ENCODE data around the gene PIEZO1. TPM values are rescaled to one million over a fixed set of nuclear protein-coding genes. Genes with fewer than 3 reads are reported as not detected.

Gene PIEZO1
- total and polyA plus RNA-seq, 10 of the 15 experiments (the other 5 are each of a cell fraction or from before 2014, with no cell fraction given), result 1.3 to 169 (median 33.4) TPM

DNA sequence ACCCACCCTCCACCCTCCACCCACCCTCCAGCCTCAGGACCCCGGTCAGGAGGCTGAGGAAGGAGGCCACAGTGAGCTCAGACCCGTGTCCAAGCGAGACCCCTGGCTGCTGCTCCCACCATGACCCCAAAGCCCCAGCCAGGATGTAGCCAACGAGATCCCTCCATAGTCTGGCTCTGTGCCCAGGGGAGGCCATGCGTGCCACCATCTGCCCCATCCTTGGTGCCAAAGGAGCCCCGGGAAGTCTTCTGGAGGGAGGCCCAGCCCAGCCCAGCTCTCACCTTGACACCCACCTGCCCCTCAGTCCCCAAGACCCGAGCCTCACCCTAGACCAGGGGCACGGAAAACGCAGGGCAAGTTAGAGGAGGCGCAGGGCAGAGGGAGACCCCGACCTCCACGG, 34.2 kb downstream of the PIEZO1 start:
- no peaks in the 10 kb centered on the region for H3K9me3 ChIP-seq (replicated peaks; ENCODE audit: control insufficient read depth, insufficient read depth, low read length)
- in situ Hi-C loops (cut with MboI) (no loop called here), intact Hi-C loops (cut with micrococcal nuclease; ENCODE audit: unreplicated experiment) (no loop called here)
- no peak overlapping the region for H3K4me2 ChIP-seq (ENCODE audit: control insufficient read depth, insufficient read depth)
- CTCF ChIA-PET, result no interaction called here
- H3K36me3 ChIP-seq (ENCODE audit: control insufficient read depth in 2 of 2, insufficient read depth in 2 of 2, low read length in 1 of 2), result peaks cover 0 to 12% of the 10 kb centered on the region in 2 experiments; a peak in 2 of 4 replicates
- peaks cover 3% of the 10 kb centered on the region for H3K4me1 ChIP-seq (ENCODE audit: control insufficient read depth, insufficient read depth, low read length)
- ATAC-seq, result no peak
- 94% methylated on average over 12 of the region's 12 CpGs for WGBS (ENCODE audit: insufficient coverage, insufficient replicate concordance, low lambda C conversion rate, missing lambda C conversion rate)
- H2AFZ ChIP-seq (ENCODE audit: control insufficient read depth, low read depth, low read length), result no peak overlapping the region
- SMC1A ChIA-PET (ENCODE audit: uncharacterized antibody, unreplicated experiment), result no interaction called here
- FAIRE-seq, result no peak
- no peak for TF ChIP-seq ZNF24 (IDR thresholded peaks at IDR 0.05)
- no peak for TF ChIP-seq TBL1XR1 (IDR thresholded peaks at IDR 0.05; ENCODE audit: low read depth, low read length)
- TF ChIP-seq ZZZ3 (IDR thresholded peaks at IDR 0.05; ENCODE audit: control insufficient read depth, insufficient read length, low read depth), result no peak
- TF ChIP-seq GATAD2B (conservative IDR thresholded peaks at IDR 0.05; ENCODE audit: low read depth), result no peak
- TF ChIP-seq KLF5 (IDR thresholded peaks at IDR 0.05; ENCODE audit: partially characterized antibody), result no peak
- no peak for TF ChIP-seq POLR2A (IDR thresholded peaks at IDR 0.05; ENCODE audit: low read depth, low read length)
- TF ChIP-seq CHD2 (IDR thresholded peaks at IDR 0.05; ENCODE audit: borderline replicate concordance, low read depth, low read length), result no peak
- TF ChIP-seq, protein P1, sequence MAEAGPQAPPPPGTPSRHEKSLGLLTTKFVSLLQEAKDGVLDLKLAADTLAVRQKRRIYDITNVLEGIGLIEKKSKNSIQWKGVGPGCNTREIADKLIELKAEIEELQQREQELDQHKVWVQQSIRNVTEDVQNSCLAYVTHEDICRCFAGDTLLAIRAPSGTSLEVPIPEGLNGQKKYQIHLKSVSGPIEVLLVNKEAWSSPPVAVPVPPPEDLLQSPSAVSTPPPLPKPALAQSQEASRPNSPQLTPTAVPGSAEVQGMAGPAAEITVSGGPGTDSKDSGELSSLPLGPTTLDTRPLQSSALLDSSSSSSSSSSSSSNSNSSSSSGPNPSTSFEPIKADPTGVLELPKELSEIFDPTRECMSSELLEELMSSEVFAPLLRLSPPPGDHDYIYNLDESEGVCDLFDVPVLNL (IDR thresholded peaks at IDR 0.05; ENCODE audit: low read depth, low read length), result no peak
- no peak for TF ChIP-seq ETV6 (conservative IDR thresholded peaks at IDR 0.05 in 1 of 2, IDR thresholded peaks at IDR 0.05 in 1 of 2; ENCODE audit: borderline replicate concordance in 1 of 2, low read depth in 1 of 2)
- TF ChIP-seq NFIC (IDR thresholded peaks at IDR 0.05; ENCODE audit: low read depth, low read length), result no peak
- H3K79me2 ChIP-seq (ENCODE audit: control insufficient read depth, insufficient read depth, low read length), result peaks cover 1% of the 10 kb centered on the region
- H3K4me3 ChIP-seq, result no peak overlapping the region
- peaks cover 3% of the 10 kb centered on the region; the same call in 1 of the 2 replicates for H4K20me1 ChIP-seq (ENCODE audit: control insufficient read depth, insufficient read depth)
- H3K27me3 ChIP-seq (replicated peaks in 1 of 2; ENCODE audit: control insufficient read depth in 2 of 2, insufficient read depth in 2 of 2, low read length in 1 of 2), result no peaks in the 10 kb centered on the region
- RAD21 ChIA-PET (ENCODE audit: unreplicated experiment), result no interaction called here
- POLR2A ChIA-PET, result interaction anchor here (0.6 to 0.9 kb wide), 2 partner anchors 32 to 113 kb away, joined by 3 to 6 read pairs; no protein-coding TSS in a partner anchor
- BruUV-seq (replicated peaks), result no TSS peak
- H3K9ac ChIP-seq (ENCODE audit: control insufficient read depth, insufficient read depth, low read length), result no peak overlapping the region
- DNase-seq (ENCODE audit: low read depth, low spot score), result no peak
- no peak overlapping the region for H3K27ac ChIP-seq (ENCODE audit: control insufficient read depth, insufficient read depth)

Measured in GM12878 (cell line).